NOMO-1 treated with dmso at 0.1 percent for 144 hours (cell line): ENCODE measurements around the gene KLC4.
A peak's percentile ranks its signal among the peaks of the same experiment; 100 is the strongest.
"Not testable (repeated sequence)": the region's sequence is repeated elsewhere in the genome, so short reads cannot be mapped to it uniquely, and the experiment has no call there.

Experiments
- DNase-seq: peaks from one replicate; lab custom pipeline; 2025; ENCODE audit not compliant: unreplicated experiment; lab: John Stamatoyannopoulos, UW

Gene KLC4

DNA sequence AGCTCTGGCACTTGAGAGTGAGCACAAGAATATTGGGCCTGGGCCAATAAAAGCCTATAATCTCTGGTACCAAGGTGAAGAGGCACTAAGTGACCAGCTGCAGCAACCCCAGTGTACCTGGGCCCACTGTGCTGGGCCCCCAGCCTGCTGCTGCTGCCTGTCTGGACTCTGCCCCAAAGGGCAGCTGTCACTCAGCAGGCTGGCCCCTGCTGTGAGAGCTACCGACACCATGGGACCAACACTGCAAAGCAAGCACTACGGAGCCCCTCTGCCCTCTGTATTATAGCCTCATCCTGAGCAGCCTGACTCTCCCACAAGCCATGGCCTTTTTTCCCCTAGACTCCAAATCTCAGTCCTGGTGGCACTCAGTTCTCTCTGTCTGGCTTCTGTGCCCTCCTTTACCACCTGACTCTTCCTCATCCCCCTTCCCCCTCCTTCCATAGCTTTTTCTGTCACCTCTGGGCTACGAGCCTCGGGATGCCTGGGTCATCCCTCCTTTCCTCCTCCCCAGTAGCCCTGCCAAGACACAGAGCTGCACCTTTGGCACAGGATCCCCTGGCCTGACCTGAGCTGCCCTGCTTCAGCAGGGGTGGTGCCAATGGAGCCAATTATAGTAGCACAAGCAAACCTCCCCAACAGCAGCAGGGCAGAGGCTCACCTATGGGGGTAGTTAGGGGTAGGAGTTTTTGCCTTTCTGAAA, 23.8 kb upstream of the KLC4 start:
- DNase-seq: no peak

- DNase-seq: no peak
These were observed 22.7 kb upstream of the KLC4 start for GRCh38 chr6:43036712-43037111.

DNA sequence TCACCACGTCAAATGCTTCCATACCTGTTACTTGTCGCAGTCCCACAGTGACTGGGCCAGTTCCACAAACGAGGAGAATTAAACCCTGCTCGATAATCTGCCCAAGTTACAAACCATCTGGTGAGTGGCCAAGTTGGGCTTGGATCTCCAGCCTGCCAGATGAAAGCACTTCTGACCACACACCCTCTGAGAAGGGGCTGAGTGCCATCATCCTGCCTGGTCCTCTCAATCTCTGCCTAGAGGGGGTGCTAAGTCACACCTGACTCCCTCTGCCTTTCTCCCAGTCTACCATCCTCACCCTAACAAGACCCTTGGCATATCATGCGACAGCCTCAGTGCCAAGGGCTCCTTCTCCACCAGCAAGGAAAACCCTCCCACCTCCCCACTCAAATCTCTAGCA, 22.2 kb upstream of the KLC4 start:
- no peak for DNase-seq

GRCh38 chr6:43037706-43038105, 21.7 kb upstream of the KLC4 start:
- no peak for DNase-seq

DNA sequence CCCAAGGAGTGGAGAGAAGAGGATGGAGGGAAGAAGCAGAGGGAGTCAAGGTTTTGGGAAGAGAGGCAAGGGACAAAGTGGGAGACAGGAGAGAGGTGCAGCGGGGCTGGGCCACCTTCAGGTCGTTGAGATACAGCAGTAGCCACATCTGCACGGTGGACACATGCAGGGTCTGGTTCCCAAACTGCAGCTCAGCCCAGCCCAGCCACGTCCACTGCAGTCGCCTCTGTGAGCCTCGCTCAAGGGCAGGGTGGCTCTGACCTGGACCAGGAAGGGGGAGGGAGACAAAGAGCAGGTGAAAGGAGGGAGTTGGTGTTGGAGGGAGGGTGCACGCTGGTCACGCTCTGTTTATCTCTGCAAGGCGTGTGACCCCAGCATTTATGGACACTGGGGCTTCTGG, 20.7 kb upstream of the KLC4 start:
- DNase-seq: no peak

DNA sequence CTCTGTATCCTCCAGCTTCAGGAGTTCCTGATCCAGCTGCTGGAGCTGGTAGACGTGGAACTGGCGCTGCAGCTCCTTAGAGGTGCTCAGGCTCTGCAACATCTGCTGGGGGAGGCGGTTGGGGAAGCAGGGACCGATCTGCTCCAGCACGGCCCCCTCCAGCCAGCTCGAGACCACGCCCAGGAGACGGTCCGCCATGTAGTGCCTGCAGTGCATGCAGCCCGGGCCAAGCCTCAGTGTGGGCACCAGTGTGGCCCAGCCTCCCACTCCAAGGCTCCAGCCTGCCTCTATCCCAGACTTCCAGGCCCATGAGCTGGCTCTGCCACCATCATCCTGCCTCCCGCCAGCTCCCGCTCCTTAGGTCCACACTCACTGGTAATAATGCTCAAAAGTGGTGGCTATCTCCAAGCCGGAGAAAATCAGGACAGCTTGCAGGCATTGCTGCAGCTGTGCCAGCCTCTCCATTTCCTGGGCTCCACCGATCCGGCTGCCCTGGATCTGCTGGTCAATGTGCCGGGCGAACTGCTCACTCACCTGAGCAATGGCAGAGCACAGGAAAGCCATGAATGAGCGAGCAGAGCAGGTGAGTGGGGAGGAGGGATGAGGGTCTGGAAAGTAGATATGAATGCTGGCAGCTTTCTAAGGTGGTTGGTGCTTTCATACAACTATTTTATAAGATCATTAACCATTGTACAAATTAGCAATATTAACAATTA, 18.7 kb upstream of the KLC4 start:
- no peak for DNase-seq

GRCh38 chr6:43041475-43041874, 18.0 kb upstream of the KLC4 start:
- DNase-seq: not testable (repeated sequence)

- no peak for DNase-seq
These were observed 16.1 kb upstream of the KLC4 start for GRCh38 chr6:43043310-43043709.

DNA sequence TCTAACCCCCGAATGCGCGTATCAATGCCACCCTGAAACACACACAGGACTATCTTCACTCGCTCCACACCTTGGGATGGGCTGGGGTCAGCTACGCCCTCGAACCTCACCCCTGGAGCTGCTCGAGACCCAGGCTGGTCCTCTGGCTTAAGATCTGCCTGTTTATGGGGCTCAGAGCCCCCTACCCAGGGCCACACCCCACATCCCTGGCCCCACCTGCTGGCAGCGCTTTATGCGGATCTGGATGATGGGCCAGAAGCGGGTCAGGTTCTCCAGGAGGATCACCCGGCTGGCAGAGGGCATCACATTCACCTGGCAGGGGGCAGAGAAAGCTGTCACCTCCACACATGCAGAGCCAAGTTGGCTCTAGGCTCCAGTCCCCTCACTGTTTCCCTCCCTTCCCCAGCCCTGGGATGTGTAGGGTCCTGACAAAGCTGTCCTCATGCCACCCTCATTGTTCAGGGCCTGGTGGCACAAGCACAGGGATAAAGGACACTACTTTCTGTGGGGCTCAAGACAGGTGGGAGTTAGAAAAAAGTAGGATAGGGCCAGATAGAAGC, 14.0 kb upstream of the KLC4 start:
- no peak for DNase-seq

GRCh38 chr6:43047998-43048397, 11.4 kb upstream of the KLC4 start:
- no peak for DNase-seq

- no peak for DNase-seq
These were observed 8.4 kb upstream of the KLC4 start for GRCh38 chr6:43050981-43051380.

DNA sequence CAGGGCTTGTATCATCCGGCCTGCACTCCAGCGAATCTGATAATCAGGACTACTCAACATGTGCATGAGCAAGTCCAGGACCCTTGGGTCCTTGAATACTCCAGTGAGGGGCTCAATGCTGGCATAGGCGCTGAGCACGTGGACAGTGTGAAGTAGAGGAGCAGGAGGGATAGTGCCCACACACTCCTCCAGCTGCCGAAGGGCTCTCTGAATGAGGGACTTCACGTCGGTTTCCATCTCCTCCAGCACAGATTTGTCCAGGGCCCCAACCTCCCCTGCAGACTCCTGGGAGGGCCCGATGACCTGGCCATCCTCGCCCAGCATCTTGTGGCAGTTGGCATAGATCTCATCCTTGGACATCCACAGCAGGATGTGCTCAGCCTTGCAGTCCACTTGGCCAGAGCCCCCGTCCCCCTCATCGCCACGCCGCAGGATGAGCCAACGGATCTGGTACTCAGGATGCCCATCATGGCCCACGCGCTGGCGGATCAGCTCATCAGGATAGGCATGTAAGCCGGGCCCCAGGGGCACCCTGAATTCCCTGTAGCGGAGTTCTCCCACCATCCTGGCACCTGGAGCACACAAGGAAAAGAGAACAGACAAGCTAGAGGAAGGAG, 7.1 kb upstream of the KLC4 start:
- no peak for DNase-seq

DNA sequence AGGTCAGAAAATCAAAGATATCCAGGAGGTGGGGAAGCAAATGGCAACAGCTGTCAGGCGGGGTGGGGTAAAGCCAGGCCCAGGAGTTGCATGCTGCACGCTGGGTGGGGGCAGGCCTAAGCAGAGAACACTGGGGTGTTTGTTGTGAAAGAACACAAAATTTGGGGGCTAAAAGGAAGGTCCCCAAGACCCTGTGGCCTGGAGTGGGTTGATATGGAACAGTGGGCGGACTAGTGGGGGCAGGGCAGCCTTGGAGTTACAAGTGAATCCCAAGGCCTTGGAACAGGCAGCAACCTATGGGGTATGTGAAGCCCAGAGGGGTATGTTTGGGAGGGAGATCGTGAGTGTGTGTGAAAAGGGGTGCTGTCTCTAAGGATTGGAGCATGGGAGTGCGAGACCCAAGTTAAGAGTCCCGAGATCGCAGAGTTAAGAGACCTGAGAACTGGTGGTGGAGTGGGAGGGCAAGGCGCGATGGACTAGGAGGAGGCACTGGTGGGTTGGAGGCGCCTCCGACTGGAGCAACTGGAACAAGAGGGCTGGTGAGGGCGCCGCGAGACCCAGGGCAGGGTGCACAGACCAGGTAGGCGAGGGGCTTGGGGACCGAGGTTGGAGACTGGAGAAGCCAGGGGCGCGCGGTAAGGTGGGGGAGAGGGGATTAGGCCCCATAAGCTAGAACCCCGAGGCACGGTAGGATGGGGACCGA, 6.4 kb upstream of the KLC4 start:
- no peak for DNase-seq

GRCh38 chr6:43053545-43054205, 5.8 kb upstream of the KLC4 start, which contains the start of gene CUL7:
TSS of gene CUL7 (minus strand) at chr6:43053851. CDS start at chr6:43052788, 1,063 bp downstream.
- peak; percentile 91 for DNase-seq

GRCh38 chr6:43054206-43054943, 5.1 kb upstream of the KLC4 start:
- no peak for DNase-seq

DNA sequence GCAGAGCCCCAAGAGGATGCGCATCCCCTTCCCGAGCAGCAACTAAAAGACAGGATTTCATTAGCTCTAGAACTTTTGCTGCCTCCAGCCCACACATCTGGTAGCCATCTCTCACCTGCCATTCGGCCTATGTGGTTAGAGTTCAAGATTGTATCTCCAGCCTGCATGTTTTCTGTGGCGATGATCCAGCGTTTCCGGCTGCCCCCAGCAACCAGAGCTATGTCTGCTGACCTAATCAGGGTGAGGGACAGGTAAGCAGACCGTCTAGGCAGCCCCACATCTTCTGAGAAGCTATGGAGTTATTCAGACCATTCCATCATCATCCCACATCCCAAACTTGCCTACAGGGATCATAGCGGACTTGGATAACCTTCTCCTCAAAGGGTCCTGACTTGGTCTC, 3.5 kb upstream of the KLC4 start:
- no peak for DNase-seq

DNA sequence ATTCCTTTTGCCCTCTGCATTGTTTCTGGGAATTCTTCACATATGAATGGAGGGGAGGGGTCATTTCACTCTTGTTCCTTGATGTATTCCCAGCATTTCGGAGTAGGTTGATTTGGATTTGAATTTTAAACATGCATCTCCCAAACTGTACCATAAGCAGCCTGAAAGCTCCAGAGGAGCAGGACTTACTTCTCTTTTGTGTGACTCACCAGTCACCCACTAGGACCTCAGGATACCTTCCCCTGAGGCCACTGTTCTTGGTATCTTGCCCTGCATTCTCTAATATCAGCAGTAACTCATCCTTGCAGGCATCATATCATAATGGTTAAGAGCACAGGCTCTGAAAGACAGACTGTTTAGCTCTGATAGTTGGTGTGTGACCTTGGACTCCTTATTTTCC, 900 bp upstream of the KLC4 start:
- no peak for DNase-seq

GRCh38 chr6:43060034-43060754, 763 bp downstream of the KLC4 start:
- no peak for DNase-seq
